HG03280 (cell line): Measurements from ENCODE around the gene KCNIP4.

Source experiments
- ATAC-seq: cut with Tn5 transposase; IDR thresholded peaks from one replicate; pipeline ENCODE4 v1.9.1; 2021; ENCODE audit warnings: mild to moderate bottlenecking, moderate library complexity; ENCODE audit not compliant: unreplicated experiment

Gene KCNIP4

GRCh38 chr4:21768349-21769310 lies 179.9 kb downstream of the KCNIP4 start:
- ATAC-seq: no peak

GRCh38 chr4:21765810-21766407 lies 182.7 kb downstream of the KCNIP4 start:
- peak; percentile 76 for ATAC-seq

DNA sequence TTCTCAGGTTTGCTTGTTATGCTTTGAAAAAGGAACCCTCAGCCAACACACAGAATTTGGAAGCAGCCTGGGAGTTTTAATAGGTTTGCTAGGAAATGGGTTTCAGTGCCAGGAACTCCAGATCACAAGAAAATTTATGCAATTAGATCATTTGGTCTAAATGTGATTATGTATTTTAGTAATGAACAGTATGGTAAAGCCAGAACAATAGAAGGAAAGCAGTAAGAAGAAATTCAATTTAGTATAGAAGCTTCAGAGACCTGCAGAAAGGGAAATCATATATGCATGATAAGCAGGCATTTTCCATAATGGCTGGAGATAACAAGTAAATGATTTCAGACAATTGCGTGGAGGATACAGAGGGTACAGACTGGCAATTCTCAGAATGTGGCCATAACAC lies 184.7 kb downstream of the KCNIP4 start:
- ATAC-seq: no peak

GRCh38 chr4:21757248-21757647 lies 191.3 kb downstream of the KCNIP4 start:
- no peak for ATAC-seq

- no peak for ATAC-seq
These were observed 195.3 kb downstream of the KCNIP4 start for GRCh38 chr4:21753084-21753760.

DNA sequence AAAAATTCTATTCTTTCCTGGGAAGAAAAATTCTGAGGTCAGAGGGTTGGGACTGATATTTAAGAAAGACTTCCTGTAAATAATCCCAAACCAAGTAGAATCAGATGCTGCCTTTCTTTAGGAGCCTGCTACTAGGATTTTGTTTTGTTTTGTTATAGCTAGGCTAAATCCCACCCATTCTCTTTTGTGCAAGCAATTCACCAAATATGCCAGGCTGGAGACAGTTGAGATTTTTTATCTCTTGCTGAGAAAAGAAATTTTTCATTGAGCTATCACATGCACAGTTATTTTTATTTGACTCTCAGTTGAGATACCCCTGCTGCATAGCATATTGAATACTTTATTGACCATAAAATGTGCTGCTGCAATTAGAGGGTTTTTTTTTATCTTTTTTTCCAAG lies 196.0 kb downstream of the KCNIP4 start:
- no peak for ATAC-seq

DNA sequence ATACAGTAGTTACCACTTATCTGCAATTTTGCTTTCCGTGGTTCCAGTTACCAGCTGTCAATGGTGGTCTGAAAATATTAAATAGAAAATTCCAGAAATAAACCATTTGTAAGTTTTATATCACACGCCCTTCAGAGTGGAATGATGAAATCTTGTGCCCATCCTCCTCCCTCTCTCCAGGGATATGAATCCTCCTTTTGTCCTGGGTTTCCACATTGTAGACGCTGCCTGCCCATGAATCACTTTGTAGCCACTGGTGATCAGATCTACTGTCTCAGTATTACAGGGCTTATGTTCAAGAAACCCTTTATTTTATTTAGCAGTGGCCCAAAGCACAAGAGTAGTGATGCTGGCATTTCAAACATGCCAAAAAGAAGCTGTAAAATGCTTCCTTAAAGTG lies 198.6 kb downstream of the KCNIP4 start:
- no peak for ATAC-seq

DNA sequence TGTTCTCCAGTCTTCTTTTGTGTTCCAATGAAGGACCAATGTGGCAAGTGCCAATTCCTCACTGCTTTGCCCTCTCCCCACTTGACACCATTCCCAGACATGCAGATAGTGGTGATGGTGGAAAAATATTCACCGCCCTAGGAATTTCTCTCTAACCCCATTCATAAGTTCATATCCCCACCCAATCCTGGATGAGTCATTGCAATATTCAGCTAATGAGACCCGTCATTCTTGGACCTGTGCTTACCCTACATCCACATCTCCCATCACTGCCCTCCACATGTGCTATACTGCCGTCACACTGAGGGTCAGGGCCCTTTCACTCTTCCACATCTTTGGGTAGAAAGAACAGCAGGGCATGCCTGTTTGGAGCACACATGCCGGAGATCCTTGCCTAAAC lies 199.2 kb downstream of the KCNIP4 start:
- no peak for ATAC-seq

GRCh38 chr4:21744046-21744445 lies 204.5 kb downstream of the KCNIP4 start:
- no peak for ATAC-seq

GRCh38 chr4:21742326-21742725 lies 206.2 kb downstream of the KCNIP4 start:
- ATAC-seq: no peak

DNA sequence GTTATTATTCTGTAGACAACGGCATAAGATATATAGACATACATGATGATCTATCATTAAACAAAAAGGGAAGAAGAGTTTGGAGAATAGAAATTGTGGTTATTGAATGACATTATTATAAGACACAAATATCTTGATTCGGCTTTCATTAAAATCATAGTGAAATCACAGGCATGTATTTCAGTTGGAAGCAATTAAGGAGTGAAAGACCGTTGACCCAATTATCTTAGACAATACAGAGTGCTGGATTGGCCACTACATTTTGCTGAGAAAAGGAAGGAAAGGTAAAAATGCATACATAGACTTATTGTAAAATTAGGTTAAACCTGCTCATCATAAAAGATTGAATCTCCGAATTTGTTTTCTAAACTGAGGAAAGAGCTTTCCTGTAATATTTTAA lies 209.8 kb downstream of the KCNIP4 start:
- ATAC-seq: no peak

DNA sequence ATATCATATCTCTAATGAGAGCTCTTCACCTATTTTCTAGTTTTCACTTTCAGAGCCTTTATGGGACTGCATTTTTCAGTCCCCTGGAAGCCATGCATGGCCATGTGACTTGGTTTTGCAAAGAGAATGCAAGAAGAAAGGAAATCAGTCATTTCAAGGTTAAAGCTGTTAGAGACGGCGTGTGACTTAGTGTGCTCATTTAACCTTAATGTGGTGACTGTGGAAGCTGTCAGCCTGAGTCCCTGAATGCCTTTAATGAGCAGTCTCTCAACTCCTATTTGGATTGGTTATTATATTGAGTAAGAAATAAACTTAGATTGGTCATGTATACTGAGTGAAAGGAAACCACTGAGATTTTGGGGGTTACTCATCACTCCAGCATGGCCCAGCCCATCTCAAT lies 212.7 kb downstream of the KCNIP4 start:
- no peak for ATAC-seq

GRCh38 chr4:21733894-21734630 lies 214.5 kb downstream of the KCNIP4 start:
- ATAC-seq: no peak

GRCh38 chr4:21728304-21728703 lies 220.3 kb downstream of the KCNIP4 start:
- no peak for ATAC-seq

- ATAC-seq: no peak
These were observed 222.2 kb downstream of the KCNIP4 start for GRCh38 chr4:21726255-21726815.

GRCh38 chr4:21722157-21722839 lies 226.3 kb downstream of the KCNIP4 start:
- ATAC-seq: no peak

GRCh38 chr4:21716531-21716930 lies 232.0 kb downstream of the KCNIP4 start:
- ATAC-seq: no peak

DNA sequence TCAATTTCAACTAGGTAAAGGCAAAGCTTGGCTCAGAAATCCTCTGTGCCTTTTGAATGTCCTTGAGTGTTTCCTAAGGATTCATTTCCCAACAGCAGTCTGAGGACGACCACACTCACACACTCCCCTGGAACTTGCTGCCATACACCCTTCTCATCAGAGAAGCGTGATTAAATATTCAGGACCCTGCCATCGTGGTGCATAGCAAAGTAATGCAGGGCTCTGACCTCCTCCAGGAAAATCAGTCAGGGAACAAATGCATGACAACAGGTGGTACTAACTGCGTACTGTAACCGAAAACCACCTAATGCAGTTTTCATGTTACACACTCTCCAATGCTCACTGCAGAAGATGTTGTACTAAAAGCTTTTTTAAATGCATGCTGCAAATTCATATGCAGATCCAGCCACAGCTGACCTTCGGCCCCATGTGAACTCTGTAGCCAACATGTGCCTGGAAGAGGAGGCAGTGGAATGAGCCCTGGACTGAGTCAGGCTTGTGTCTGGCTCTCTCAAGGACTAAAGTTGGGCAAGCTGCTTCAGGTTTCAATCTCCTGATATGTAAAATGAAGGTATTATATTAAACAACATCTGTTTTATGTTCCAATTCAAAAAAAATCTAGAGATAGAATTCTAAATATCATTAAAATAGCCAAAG lies 238.3 kb downstream of the KCNIP4 start:
- no peak for ATAC-seq

DNA sequence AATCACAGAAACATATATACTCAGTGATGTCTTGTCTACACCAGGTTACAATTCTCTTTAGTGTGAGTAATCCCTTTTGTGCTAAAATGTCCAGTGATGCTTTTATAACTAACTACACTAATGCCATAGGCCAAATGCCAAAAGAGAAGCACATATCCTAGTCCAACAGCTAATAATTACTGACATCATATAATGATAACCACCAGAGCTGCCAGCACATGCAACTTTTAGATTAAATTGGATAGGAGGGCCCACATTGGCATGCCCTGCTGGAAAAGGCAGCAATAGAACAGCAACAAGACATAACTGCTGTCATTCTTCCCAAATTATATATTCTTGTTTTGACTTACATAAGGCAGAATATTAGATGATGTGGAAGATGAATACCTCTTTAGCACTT lies 238.8 kb downstream of the KCNIP4 start:
- ATAC-seq: no peak

DNA sequence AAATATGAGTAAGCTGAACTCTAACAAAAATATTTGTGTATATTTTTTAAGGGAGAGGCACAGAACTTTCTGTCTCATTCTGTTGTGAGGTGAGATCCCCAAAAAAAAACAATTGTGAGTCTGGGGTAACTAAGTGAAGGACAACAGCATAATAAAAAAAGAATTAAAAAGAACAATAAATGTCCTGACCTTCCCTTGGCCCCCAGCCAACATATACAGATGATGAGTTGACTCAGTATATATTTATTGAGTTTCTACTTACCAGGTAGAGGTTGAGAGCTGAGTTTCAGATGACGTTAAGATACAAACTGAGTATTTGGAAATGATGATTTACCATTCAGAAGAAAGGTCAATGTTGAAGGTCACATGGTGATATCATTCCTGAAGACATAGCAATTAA lies 239.5 kb downstream of the KCNIP4 start:
- no peak for ATAC-seq
